Ishikawa (cell line): ENCODE measurements around the gene FAM24B.

ENCODE experiments used
- CEBPB ChIP-seq: IDR thresholded peaks from 2 replicates; pipeline ENCODE4 v1.6.1; 2012
- CREB1 ChIP-seq: IDR thresholded peaks from 2 replicates; pipeline ENCODE4 v1.6.1; 2012; ENCODE audit warnings: low read depth
- EGR1 ChIP-seq: IDR thresholded peaks from 2 replicates; pipeline ENCODE4 v1.6.1; 2012
- EP300 ChIP-seq: IDR thresholded peaks from 2 replicates; pipeline ENCODE4 v1.6.1; 2012; ENCODE audit warnings: borderline replicate concordance
- FOXM1 ChIP-seq: IDR thresholded peaks from 2 replicates; pipeline ENCODE4 v1.6.1; 2012; ENCODE audit warnings: low read depth, borderline replicate concordance
- NFIC ChIP-seq: IDR thresholded peaks from 2 replicates; pipeline ENCODE4 v1.6.1; 2012
- RAD21 ChIP-seq: IDR thresholded peaks from 2 replicates; pipeline ENCODE4 v1.6.1; 2012; ENCODE audit warnings: low read depth
- REST ChIP-seq: IDR thresholded peaks from 2 replicates; pipeline ENCODE4 v1.6.1; 2012; ENCODE audit warnings: low read depth, mild to moderate bottlenecking
- TAF1 ChIP-seq: IDR thresholded peaks from 2 replicates; pipeline ENCODE4 v1.6.1; 2012; ENCODE audit warnings: low read depth, mild to moderate bottlenecking
- TCF12 ChIP-seq: IDR thresholded peaks from 2 replicates; pipeline ENCODE4 v1.6.1; 2012; ENCODE audit warnings: low read depth
- TEAD4 ChIP-seq: IDR thresholded peaks from 2 replicates; pipeline ENCODE4 v1.6.1; 2012
- YY1 ChIP-seq: IDR thresholded peaks from 2 replicates; pipeline ENCODE4 v1.6.1; 2012; ENCODE audit warnings: low read depth
- ZBTB7A ChIP-seq: IDR thresholded peaks from 2 replicates; pipeline ENCODE4 v1.6.1; 2012; ENCODE audit warnings: low read depth
- TF ChIP-seq, protein P1 (sequence below): IDR thresholded peaks from 2 replicates; pipeline ENCODE4 v1.6.1; 2012
- TF ChIP-seq, protein P2 (sequence below): IDR thresholded peaks from 2 replicates; pipeline ENCODE4 v1.6.1; 2012

FAM24B gene

DNA sequence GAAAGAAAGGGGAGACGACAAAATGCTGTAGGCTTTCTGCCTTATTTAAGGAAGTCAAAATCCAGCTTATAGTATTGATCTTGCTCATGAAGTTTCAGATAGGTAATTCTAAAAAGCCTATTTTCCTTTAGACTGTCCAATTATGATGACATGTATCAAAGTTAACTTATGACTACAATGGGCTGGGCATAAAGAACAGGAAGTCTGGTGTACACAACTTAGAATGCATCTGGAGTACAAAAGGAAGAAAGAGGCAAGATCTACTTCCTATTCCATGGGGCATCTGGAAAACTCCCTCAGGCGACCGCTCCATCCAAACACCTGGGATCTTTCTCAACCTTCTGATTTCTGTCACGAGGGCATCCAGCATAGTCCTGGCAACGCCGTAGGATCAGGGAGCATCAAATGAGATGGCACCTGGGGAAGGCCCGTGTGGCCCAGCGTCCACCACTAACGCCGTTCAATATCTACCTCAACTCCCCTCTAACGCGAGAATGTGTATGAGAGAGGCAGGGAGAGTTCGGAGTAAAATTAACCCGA is 512 bp downstream of the FAM24B start:
- TF ChIP-seq TCF12 (no peak), ZBTB7A (no peak), CREB1 (no peak), RAD21 (no peak), TAF1 (no peak), CEBPB (no peak), TEAD4 (no peak), EP300 (no peak), YY1 (no peak), NFIC (no peak), EGR1 (no peak), FOXM1 (no peak), REST (no peak)
- TF ChIP-seq, protein P1, sequence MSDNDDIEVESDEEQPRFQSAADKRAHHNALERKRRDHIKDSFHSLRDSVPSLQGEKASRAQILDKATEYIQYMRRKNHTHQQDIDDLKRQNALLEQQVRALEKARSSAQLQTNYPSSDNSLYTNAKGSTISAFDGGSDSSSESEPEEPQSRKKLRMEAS: no peak
- TF ChIP-seq, protein P2, sequence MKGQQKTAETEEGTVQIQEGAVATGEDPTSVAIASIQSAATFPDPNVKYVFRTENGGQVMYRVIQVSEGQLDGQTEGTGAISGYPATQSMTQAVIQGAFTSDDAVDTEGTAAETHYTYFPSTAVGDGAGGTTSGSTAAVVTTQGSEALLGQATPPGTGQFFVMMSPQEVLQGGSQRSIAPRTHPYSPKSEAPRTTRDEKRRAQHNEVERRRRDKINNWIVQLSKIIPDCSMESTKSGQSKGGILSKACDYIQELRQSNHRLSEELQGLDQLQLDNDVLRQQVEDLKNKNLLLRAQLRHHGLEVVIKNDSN: no peak

DNA sequence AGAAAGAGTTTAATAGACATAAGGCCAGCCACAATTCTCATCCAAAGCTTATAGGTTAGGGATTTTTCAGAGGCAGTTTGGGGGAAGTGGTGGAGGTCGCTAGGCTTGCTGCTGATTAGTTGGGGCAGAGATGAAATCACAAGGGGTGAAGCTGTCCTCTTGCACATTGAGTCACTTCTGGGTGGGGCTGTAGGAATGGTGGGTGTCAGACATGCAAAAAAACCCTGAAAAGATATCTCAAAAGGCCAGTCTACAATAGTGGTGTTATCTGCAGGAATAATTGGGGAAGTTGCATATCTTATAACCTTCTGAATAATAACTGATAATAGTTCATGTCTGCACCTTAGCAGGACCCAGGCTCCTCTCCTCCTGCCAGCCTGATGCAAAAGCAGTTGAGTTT is 2.1 kb downstream of the FAM24B start:
- no peak for TF ChIP-seq REST
- no peak for TF ChIP-seq EGR1
- TF ChIP-seq, protein P1: no peak
- TF ChIP-seq NFIC: no peak
- TF ChIP-seq, protein P2: no peak
- TF ChIP-seq ZBTB7A: no peak

DNA sequence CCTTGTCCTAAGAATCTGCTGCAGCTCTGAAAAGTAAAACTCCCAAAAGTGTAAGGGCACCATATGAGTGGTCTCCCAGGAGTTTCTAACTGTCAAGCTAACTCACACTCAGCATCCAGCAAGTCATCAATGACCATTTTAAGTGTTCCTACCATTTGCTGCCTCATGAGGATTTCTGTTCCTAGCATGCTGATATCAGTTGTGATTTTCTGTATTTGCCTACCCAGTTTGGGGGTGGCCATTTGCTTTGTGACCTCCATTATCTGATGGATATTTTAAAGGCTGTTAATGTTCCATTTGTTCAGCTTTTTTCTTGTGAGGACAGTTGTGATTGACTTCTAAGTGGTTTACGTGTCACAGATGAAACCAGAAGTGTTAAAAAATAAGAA is 2.9 kb downstream of the FAM24B start:
- TF ChIP-seq YY1 (no peak), NFIC (no peak), CREB1 (no peak), REST (no peak), RAD21 (no peak), EP300 (no peak), TAF1 (no peak), FOXM1 (no peak), EGR1 (no peak), TCF12 (no peak)
- TF ChIP-seq, protein P2: no peak
- TF ChIP-seq, protein P1: no peak

DNA sequence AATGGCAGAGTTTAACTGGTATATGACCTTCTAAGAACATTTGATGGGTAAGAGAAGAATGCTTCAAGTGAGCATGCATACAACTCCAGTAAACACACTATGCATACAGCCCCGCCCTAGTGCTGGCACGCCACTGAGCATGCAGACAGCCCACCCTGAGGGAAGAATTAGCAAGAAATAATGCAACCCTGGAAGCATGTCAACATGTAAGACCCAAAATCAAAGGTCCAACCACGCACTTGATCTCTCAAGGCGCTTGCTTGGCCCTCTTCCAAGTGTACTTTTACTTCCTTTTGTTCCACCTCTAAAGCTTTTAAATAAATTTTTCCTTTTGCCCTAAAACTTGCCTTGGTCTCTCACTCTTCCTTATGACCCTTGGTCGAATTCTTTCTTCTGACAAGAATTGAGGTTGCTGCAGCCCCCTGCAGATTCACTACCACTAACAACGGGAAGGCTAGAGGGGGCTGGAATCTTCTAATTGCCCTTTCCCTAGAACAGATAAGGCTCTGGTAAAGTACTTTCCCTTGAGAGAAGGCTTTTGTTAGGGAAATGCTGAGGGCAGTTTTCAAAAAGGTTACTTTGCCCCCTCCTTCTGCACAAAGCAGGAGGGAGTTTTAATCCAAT is 3.4 kb downstream of the FAM24B start:
- TF ChIP-seq, protein P1: no peak
- TF ChIP-seq TCF12: no peak
- no peak for TF ChIP-seq TEAD4
- no peak for TF ChIP-seq CREB1
- TF ChIP-seq ZBTB7A: no peak
- TF ChIP-seq EGR1: no peak
- no peak for TF ChIP-seq CEBPB
- TF ChIP-seq REST: no peak
- no peak for TF ChIP-seq RAD21
- TF ChIP-seq TAF1: no peak
- no peak for TF ChIP-seq NFIC
- no peak for TF ChIP-seq EP300
- no peak for TF ChIP-seq FOXM1
- no peak for TF ChIP-seq YY1
- TF ChIP-seq, protein P2: no peak
